Activated CD4-positive, alpha-beta T cell treated with anti-CD3 and anti-CD28 coated beads for 1 hour (primary cell): ENCODE results near the gene CTNS.

ENCODE experiments used
- DNase-seq: peaks from one replicate; pipeline ENCODE4 v3.0.0-alpha.2; 2020

CTNS gene

GRCh38 chr17:3636154-3636907 lies at the start of gene CTNS, which contains the start of gene SHPK:
Gene CTNS (plus strand): TSS chr17:3636760. CDS start chr17:3640207, 3,447 bp downstream.
Gene SHPK (minus strand): TSS chr17:3636250. CDS start chr17:3636219, 31 bp downstream.
- DNase-seq = peak; percentile 90

GRCh38 chr17:3589784-3590183 lies 46.8 kb upstream of the CTNS start:
- DNase-seq = no peak

- DNase-seq = no peak
Measured at GRCh38 chr17:3590231-3590630, 46.3 kb upstream of the CTNS start.

DNA sequence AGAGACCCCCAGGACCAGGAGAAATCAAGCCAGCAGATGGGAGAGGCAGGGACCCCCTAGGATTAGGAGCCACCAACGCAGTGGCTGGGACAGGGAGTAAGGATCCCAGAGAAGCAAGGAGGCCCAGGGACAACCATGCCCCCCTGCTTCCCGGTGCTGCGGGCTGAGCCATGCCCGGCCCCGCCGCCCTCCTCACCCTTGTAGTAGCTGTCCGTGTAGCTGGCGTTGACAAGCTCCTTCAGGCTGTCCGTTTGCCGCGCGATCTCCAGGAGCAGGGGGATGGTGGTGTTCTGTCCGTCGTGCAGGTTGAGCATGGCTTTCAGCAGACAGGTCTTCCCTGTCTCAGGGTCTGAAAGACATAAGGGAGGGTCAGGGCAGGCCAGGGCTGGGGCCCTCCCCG lies 45.8 kb upstream of the CTNS start:
- DNase-seq = no peak

GRCh38 chr17:3592216-3592860 lies 44.2 kb upstream of the CTNS start:
- no peak for DNase-seq

GRCh38 chr17:3593384-3593783 lies 43.2 kb upstream of the CTNS start:
- no peak for DNase-seq

DNA sequence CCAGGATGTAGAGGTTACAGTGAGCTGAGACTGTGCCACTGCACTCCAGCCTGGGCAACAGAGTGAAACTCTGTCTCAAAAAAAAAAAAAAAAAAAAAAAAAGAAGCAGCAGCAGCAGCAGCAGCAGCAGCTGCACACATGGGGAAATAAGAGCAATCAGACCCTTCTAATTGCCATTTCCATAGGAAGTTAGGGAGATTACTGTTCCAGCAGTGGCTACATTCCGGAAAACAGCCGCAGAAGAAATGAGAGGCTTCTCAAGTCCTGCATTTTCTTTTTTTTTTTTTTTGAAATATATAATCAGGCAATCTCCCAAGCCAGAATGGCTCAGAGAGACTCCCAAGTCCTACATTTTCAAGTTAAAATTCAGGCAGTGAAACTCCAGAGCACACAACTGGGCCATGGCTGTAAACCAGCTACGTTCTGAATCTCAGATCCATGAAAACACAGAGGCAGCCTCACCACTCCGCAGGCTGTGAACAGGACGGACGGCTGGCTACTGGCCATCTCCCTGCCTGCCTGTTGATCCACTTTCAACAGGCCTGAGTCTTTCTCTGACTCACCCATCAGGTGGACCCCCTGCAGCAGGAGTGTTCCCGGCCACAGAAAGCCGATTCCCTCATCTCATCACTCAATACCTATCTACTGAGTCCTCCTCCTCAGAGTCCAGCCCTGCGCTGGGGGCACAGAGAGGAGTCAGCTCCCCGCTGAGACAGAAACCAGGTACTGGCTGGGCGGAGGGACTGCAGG lies 42.3 kb upstream of the CTNS start:
- no peak for DNase-seq

DNA sequence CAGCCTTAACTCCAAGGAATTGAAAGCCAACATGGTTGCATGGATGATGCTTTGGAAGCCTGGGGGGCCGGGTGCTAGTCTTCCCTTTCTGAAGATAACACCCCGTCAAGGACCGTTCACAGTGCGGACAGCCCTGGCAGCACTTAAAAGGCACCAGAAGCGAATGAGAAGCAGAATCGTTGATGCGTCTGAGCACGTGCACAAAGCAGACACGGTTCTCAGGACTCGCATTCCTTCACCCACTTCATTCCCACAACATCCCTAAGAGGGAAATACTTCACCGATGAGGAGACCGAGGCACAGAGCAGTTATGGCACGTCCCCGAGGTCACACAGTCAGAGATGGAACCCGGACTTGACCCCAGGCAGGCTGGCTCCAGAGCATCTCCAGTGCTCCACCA lies 41.6 kb upstream of the CTNS start:
- no peak for DNase-seq

DNA sequence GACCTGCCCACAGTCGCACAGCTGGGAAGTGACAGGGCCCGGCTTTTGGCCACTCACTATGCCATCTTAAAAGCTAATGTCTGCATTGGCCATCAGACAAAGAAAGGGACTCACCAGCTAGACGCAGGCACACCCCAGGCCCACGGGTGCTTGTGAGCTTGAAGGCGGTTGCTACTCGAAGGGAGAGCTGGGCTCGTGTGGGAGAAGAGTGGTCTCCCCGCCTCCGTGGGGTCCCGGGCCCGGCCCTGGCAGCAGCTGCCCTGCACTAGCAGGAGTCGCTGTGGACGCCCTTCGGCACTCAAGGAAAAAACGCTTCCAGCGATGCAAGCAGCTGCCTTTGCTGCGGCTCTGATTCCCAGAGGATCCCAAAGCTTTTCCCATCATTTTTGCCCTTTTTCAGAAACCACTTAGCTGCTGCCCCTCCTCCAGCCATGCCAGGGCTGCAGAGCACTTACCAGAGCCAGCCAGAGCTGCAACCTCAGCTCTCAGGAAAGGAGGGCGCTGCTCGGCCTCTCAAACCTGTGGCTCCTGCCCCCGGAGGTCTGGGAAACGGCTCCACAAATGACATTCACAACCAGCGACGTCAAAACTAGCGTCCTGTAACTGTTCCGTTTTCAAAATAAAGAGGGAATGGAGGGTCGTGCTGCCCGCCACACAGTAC lies 39.6 kb upstream of the CTNS start:
- no peak for DNase-seq

- no peak for DNase-seq
Measured at GRCh38 chr17:3598078-3598477, 38.5 kb upstream of the CTNS start.

DNA sequence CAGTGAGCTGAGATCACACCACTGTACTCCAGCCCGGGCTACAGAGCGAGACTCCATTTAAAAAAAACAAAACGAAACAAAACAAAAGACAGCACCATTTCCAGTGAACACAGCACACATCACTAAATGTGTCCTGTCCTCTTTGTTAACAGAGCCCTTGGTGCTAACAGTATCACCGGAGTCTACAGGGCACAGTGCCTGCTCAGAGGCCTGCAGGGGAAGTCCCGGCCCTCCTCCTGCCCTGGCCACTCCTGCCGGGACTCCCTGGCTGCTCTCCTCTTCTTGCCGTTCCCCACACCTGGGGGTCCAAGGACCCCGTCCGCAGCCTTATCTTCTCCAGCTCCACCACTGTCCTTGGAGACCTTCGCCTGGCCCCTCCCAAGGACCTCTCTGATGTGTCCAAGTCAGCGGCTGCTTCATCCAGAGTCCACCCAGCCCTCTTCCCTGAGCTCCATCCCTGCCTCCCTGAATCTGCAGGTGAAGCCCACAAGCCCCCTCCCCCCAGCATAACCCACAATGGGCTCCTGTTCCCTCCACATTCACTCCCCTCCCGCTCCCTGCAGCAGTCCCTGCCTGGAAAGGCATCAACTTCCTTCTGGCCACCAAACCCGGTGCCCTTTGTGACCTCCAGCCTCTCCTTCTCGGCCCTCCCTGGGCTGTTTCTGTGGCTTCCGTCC lies 35.9 kb upstream of the CTNS start:
- DNase-seq = no peak

GRCh38 chr17:3602499-3602898 lies 34.1 kb upstream of the CTNS start:
- no peak for DNase-seq

DNA sequence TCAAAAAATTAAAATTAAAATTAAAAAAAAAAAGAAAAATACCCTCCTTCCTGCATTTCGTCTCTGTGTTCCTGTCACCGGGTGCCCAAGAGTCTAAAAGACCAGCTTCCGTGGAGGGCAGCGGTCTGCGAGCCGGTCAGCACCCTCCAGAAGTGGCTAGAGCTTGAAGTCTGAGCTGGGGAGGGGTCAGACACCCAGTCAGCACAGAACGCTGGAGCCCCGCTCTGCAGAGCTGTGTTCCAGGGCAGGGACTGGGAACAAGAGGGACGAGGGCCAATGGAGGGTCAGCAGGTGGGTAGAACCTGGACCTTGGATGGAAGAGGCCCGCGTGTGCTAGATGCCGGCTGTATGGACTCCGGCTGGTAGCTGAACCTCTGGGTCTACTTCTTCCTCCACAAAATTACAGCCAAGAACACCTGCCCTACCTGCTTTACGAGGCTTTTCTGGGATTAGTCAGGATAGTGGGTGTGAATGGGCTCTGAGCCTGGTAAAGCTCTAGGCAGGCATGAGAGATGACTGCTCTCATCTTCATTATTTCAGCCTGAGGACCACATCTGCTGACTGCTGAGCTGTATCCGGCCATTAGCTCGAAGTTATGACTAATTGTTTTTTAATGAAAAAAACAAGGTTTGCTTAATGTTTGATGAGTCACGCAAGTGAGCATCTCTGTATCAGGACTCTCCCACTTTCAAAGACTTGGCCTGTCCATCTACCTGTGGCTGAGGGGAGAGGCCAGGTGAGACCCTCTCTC lies 33.3 kb upstream of the CTNS start:
- no peak for DNase-seq

DNA sequence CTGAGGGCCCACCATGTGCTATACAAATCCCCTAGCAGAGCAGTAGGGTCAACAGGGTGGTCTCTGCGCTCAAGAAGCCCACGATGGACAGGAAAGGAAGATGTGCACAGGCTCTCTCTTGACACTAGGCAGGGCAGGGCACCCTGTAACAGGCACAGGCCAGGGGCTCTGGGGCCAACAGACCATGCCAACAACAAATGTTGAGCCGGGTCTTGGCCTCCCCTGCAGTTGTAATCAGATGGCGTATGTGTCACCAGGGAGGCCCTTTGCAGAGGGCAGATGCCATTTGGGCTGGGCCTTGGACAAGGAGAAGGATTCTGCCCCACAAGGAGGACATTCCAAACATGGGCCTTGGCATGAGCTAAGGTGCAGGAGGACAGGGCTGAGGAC lies 32.7 kb upstream of the CTNS start:
- DNase-seq = no peak

DNA sequence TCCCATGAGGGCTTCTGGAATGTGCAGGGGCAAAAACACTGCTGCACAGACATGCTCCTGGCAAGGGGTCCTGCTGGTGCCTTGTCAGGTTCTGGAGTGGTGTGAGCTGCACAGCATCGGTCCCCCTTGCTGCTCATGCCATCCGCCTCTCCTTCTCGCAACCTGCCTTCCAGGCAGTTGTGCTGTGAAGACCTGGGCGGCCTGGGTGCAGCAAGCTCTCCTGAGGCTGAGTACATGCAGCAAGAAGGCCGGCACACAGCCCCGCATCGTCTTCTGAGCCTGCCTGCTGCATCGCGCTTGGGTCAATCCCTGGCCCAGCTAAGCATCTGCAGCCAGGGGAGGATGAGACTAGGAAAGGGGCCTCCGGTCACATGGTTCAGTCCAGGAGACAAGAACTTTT lies 26.9 kb upstream of the CTNS start:
- DNase-seq = no peak

GRCh38 chr17:3610523-3610922 lies 26.0 kb upstream of the CTNS start:
- no peak for DNase-seq

DNA sequence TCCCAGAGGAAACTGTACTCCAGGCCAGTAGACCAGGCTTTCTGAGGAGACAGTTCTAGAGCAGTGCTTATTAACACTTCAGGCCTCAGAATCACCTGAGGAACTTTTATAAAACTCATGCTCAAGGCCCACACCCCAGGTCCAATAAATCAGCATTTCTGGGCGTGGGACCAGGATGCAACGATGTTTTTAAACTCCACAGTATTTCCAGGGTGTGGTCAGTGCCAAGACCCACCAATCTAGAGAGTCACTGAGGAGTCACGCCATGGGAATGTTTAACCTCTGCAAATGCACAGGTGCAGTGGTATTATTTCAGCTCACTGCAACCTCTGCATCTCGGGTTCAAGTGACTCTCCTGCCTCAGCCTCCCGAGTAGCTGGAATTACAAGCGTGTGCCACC lies 23.4 kb upstream of the CTNS start:
- DNase-seq = no peak

DNA sequence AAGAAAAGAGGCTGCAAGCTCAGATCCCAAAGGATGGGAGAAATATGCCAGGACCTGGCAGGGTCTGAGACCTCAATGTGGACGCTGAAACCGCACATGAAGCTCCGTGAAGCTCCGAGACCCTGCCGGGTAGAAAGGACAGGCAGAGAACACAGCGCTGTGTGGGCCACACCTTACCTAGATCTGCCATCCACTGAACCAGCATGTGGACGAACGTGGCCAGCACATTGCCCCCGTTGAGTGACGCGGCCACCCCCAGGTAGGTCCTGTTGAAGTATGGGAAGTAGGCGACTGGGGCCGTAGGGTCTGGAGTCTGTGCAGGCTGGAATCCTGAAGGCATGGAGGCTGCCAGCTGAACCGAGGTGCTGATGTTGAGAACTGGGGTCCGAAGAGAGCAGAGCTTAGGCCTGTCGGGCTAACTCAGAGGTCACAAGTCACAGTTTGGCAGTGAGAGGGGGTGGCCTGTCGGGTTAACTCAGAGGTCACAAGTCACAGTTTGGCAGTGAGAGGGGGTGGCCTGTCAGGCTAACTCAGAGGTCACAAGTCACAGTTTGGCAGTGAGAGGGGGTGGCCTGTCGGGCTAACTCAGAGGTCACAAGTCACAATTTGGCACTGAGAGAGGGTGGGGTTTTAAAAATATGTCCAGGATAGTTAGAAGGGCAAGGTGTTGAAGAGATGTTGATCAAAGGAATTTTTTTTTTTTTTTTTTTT lies 21.2 kb upstream of the CTNS start:
- DNase-seq = no peak

DNA sequence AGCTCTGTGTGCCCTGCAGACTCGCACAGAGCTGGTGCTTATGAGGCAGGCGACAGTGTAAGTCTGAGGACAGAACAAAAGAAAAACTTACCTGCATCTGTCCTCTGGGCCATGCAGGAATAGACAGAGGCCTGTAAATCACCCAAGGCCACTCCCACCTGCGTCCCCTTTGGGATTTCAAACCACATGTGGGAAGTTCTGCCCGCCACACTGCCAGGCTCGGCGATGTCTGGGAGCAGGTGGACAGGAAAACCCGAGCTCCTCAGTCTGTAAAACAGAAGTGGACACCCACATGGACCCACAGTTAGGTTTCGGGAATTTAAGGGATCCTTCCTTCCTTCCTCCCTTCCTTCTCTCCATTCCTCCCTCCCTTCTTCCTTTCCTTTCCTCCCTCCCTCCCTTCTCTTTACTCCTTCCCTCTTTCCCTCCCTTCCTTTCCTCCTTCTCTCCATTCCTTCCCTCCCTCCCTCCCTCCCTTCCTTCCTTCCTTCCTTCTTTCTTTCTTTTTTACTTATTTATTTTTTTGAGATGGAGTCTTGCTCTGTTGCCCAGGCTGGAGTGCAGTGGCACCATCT lies 15.3 kb upstream of the CTNS start:
- no peak for DNase-seq

DNA sequence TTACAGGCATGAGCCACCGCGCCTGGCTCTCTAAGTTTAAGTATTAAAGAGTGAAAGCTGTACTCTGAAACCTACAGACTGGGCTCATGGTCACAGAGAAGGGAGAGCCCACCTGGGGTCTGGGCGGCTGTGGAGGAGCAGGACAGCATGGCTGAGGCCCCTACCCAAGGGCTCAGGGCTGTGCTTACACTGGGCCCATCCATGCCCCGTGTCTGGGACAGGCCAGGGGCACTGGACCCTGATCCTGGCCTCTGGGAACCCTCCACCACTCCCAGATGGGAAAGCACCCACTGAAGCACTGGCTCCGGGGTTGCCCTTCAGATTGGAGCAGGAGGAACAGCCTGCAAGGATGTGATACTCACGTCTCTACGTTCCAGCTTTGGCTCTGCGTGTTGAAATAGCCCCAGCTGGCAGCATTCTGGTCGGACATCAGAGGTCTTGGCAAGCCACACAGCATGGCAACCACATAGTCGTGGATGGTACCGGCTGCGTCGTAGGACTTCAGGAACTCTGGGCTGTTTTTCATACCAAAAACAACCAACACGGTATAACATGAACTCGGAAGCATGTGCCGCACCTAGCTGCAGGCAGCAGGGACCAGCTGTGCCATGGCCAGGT lies 13.5 kb upstream of the CTNS start:
- no peak for DNase-seq
